Mucosa of stomach (tissue), 1 donor: ENCODE data around the gene FOXL3.
"Not testable (repeated sequence)": the region's sequence is repeated elsewhere in the genome, so short reads cannot be mapped to it uniquely, and the experiment has no call there.

Experiments
- H3K27me3 ChIP-seq: one replicate; pipeline ENCODE4 v1.7.0; 2013; ENCODE audit warnings: mild to moderate bottlenecking, low read length; ENCODE audit not compliant: control insufficient read depth, insufficient read depth
- H3K36me3 ChIP-seq: one replicate; pipeline ENCODE4 v1.7.0; 2013; ENCODE audit warnings: low read length; ENCODE audit not compliant: control insufficient read depth, insufficient read depth
- H3K4me1 ChIP-seq: one replicate; pipeline ENCODE4 v1.7.0; 2013; ENCODE audit warnings: mild to moderate bottlenecking, low read length; ENCODE audit not compliant: control insufficient read depth, insufficient read depth
- H3K4me3 ChIP-seq: one replicate; pipeline ENCODE4 v1.7.0; 2013; ENCODE audit warnings: low read length
- H3K9ac ChIP-seq: one replicate; pipeline ENCODE4 v1.7.0; 2013; ENCODE audit warnings: mild to moderate bottlenecking, low read length, moderate library complexity
- H3K9me3 ChIP-seq: one replicate; pipeline ENCODE4 v1.7.0; 2013; ENCODE audit warnings: mild to moderate bottlenecking, low read length, moderate library complexity; ENCODE audit not compliant: control insufficient read depth
- donor health status: Pancreatic carcinoma.

Gene FOXL3

GRCh38 chr7:289756-290553 is at the start of gene FOXL3:
Gene FOXL3 (plus strand): TSS chr7:290170. CDS start chr7:290170, 0 bp downstream.
- Histone ChIP-seq H3K9ac (no peak within 1 kb of the TSS), H3K27me3 (peaks cover 67% of the 10 kb centered on the region), H3K9me3 (no peaks in the 10 kb centered on the region), H3K4me1 (peaks cover 7% of the 10 kb centered on the region), H3K4me3 (no peak within 1 kb of the TSS), H3K36me3 (no peaks in the 10 kb centered on the region)

- Histone ChIP-seq H3K27me3 (no peaks in the 10 kb centered on the region), H3K9ac (no peak overlapping the region), H3K4me1 (peaks cover 11% of the 10 kb centered on the region), H3K9me3 (no peaks in the 10 kb centered on the region), H3K36me3 (no peaks in the 10 kb centered on the region), H3K4me3 (no peak overlapping the region)
Observed at GRCh38 chr7:240887-241421, 49.0 kb upstream of the FOXL3 start.

- no peaks in the 10 kb centered on the region for H3K9me3 ChIP-seq
- no peaks in the 10 kb centered on the region for H3K36me3 ChIP-seq
- H3K4me1 ChIP-seq, result peaks cover 9% of the 10 kb centered on the region
- H3K9ac ChIP-seq, result no peak overlapping the region
- H3K27me3 ChIP-seq, result no peaks in the 10 kb centered on the region
- H3K4me3 ChIP-seq, result no peak overlapping the region
Observed at GRCh38 chr7:241513-241912, 48.5 kb upstream of the FOXL3 start.

GRCh38 chr7:242826-243579 is 47.0 kb upstream of the FOXL3 start:
- H3K9me3 ChIP-seq, H3K4me3 ChIP-seq, H3K27me3 ChIP-seq, H3K4me1 ChIP-seq, H3K36me3 ChIP-seq, H3K9ac ChIP-seq: not testable (repeated sequence)

GRCh38 chr7:243580-243978 is 46.4 kb upstream of the FOXL3 start:
- H3K36me3 ChIP-seq, H3K9ac ChIP-seq, H3K4me1 ChIP-seq, H3K9me3 ChIP-seq, H3K4me3 ChIP-seq, H3K27me3 ChIP-seq: not testable (repeated sequence)

- H3K9me3 ChIP-seq, result no peaks in the 10 kb centered on the region
- peaks cover 9% of the 10 kb centered on the region for H3K4me1 ChIP-seq
- no peak overlapping the region for H3K9ac ChIP-seq
- H3K27me3 ChIP-seq, result no peaks in the 10 kb centered on the region
- no peaks in the 10 kb centered on the region for H3K36me3 ChIP-seq
- no peak overlapping the region for H3K4me3 ChIP-seq
Observed at GRCh38 chr7:244974-245373, 45.0 kb upstream of the FOXL3 start.

- Histone ChIP-seq H3K36me3 (no peaks in the 10 kb centered on the region), H3K27me3 (no peaks in the 10 kb centered on the region), H3K4me3 (no peak overlapping the region), H3K9me3 (no peaks in the 10 kb centered on the region), H3K9ac (no peak overlapping the region), H3K4me1 (peaks cover 7% of the 10 kb centered on the region)
Observed at GRCh38 chr7:245574-246295, 44.2 kb upstream of the FOXL3 start.

GRCh38 chr7:246451-246850 is 43.5 kb upstream of the FOXL3 start:
- Histone ChIP-seq H3K4me3 (no peak overlapping the region), H3K27me3 (no peaks in the 10 kb centered on the region), H3K9ac (no peak overlapping the region), H3K36me3 (no peaks in the 10 kb centered on the region), H3K4me1 (peaks cover 5% of the 10 kb centered on the region), H3K9me3 (no peaks in the 10 kb centered on the region)

GRCh38 chr7:247181-247580 is 42.8 kb upstream of the FOXL3 start:
- Histone ChIP-seq H3K4me1 (peaks cover 5% of the 10 kb centered on the region), H3K4me3 (no peak overlapping the region), H3K9me3 (no peaks in the 10 kb centered on the region), H3K9ac (no peak overlapping the region), H3K36me3 (peaks cover 3% of the 10 kb centered on the region), H3K27me3 (no peaks in the 10 kb centered on the region)

- peaks cover 5% of the 10 kb centered on the region for H3K4me1 ChIP-seq
- H3K4me3 ChIP-seq, result no peak overlapping the region
- H3K9me3 ChIP-seq, result no peaks in the 10 kb centered on the region
- peaks cover 7% of the 10 kb centered on the region for H3K36me3 ChIP-seq
- no peak overlapping the region for H3K9ac ChIP-seq
- H3K27me3 ChIP-seq, result no peaks in the 10 kb centered on the region
Observed at GRCh38 chr7:247636-248035, 42.3 kb upstream of the FOXL3 start.

GRCh38 chr7:248732-249435 is 41.1 kb upstream of the FOXL3 start:
- Histone ChIP-seq H3K9me3 (no peaks in the 10 kb centered on the region), H3K36me3 (peaks cover 8% of the 10 kb centered on the region), H3K4me1 (peaks cover 5% of the 10 kb centered on the region), H3K4me3 (no peak overlapping the region), H3K9ac (no peak overlapping the region), H3K27me3 (no peaks in the 10 kb centered on the region)
